GM23338 (cell line): ENCODE results near the gene SYNE1.
"Not testable (repeated sequence)": the region's sequence is repeated elsewhere in the genome, so short reads cannot be mapped to it uniquely, and the experiment has no call there.

Experiments used
- CREB1 ChIP-seq: fragments of 250-450 bp; sonication (Bioruptor Pico); IDR thresholded peaks from 2 replicates; pipeline ENCODE4 v1.5.0; 2020; ENCODE audit warnings: low read depth, mild to moderate bottlenecking, moderate library complexity
- CTCF ChIP-seq, 2 experiments: fragments of 200-600 bp in 1 of 2; sonication (generic) in 1 of 2; conservative IDR thresholded peaks; 2 replicates each; pipeline versions ENCODE4 v1.5.1 to v1.6.1; 2016 to 2017; ENCODE audit warnings: antibody characterized with exemption in 2 of 2, low read depth in 2 of 2, mild to moderate bottlenecking in 2 of 2, moderate library complexity in 1 of 2
- EZH2 ChIP-seq: fragments of 200-600 bp; sonication (generic); IDR thresholded peaks from one replicate; pipeline ENCODE4 v1.8.0; 2017; ENCODE audit warnings: antibody characterized with exemption, mild to moderate bottlenecking, low read depth; ENCODE audit not compliant: unreplicated experiment
- EZH2phosphoT487 ChIP-seq: fragments of 200-600 bp; sonication (generic); IDR thresholded peaks from one replicate; pipeline ENCODE4 v1.8.1; 2018; ENCODE audit warnings: antibody characterized with exemption; ENCODE audit not compliant: unreplicated experiment
- JUNB ChIP-seq: IDR thresholded peaks from one replicate; pipeline ENCODE4 v1.6.1; 2016; ENCODE audit warnings: antibody characterized with exemption; ENCODE audit not compliant: unreplicated experiment
- NANOG ChIP-seq: IDR thresholded peaks from 2 replicates; pipeline ENCODE4 v1.6.1; 2016; ENCODE audit warnings: antibody characterized with exemption, borderline replicate concordance
- POLR2AphosphoS5 ChIP-seq: IDR thresholded peaks from 2 replicates; pipeline ENCODE4 v1.6.1; 2016; ENCODE audit warnings: antibody characterized with exemption, low read depth
- REST ChIP-seq: IDR thresholded peaks from one replicate; pipeline ENCODE4 v1.6.1; 2018; ENCODE audit warnings: antibody characterized with exemption; ENCODE audit not compliant: unreplicated experiment
- STAT1 ChIP-seq: IDR thresholded peaks from one replicate; pipeline ENCODE4 v1.6.1; 2016; ENCODE audit warnings: antibody characterized with exemption; ENCODE audit not compliant: unreplicated experiment
- ZNF114 ChIP-seq: fragments of 250-450 bp; sonication (Bioruptor Pico); IDR thresholded peaks from 2 replicates; pipeline ENCODE4 v1.5.0; 2020; ENCODE audit warnings: mild to moderate bottlenecking, moderate library complexity
- ZNF331 ChIP-seq: fragments of 250-450 bp; sonication (Bioruptor Pico); IDR thresholded peaks from 2 replicates; pipeline ENCODE4 v1.5.0; 2020; ENCODE audit warnings: low read depth, mild to moderate bottlenecking, moderate library complexity
- ZNF462 ChIP-seq: fragments of 250-450 bp; sonication (Bioruptor Pico); IDR thresholded peaks from 2 replicates; pipeline ENCODE4 v1.5.0; 2020; ENCODE audit warnings: mild to moderate bottlenecking, moderate library complexity
- TF ChIP-seq, protein P1 (sequence below): IDR thresholded peaks from 2 replicates; pipeline ENCODE4 v1.6.1; 2016; ENCODE audit warnings: antibody characterized with exemption

DNA sequence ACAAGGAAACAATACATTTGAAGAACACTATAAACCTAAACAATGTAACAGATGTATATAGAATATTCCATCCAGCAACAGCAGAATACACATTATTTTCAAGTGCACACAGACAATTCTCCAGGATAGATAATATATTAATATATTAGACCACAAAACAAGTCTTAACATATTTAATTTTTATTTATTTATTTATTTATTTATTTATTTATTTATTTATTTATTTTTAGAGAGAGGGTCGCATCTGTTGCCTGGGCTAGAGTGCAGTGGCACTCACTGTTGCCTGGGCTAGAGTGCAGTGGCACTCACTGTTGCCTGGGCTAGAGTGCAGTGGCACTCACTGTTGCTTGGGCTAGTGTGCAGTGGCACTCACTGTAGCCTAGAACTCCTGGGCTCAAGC lies 78.4 kb downstream of the SYNE1 start:
- not testable (repeated sequence) for TF ChIP-seq POLR2AphosphoS5; CTCF (conservative IDR thresholded peaks at IDR 0.05; ENCODE audit: low read depth in 2 of 2); EZH2; REST; CREB1 (CRISPR knock-in tag); EZH2phosphoT487; ZNF331 (CRISPR knock-in tag); JUNB; ZNF114 (CRISPR knock-in tag); STAT1; ZNF462 (CRISPR knock-in tag); NANOG
- TF ChIP-seq, protein P1, sequence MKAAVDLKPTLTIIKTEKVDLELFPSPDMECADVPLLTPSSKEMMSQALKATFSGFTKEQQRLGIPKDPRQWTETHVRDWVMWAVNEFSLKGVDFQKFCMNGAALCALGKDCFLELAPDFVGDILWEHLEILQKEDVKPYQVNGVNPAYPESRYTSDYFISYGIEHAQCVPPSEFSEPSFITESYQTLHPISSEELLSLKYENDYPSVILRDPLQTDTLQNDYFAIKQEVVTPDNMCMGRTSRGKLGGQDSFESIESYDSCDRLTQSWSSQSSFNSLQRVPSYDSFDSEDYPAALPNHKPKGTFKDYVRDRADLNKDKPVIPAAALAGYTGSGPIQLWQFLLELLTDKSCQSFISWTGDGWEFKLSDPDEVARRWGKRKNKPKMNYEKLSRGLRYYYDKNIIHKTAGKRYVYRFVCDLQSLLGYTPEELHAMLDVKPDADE: not testable (repeated sequence)
